HL-60/S4 treated with phorbol 12-myristate 13-acetate at 8.2 ng/mL for 4 days and 3 days (cell line): ENCODE data around the gene B3GLCT.

Experiments
- in situ Hi-C: fragments of 300-500 bp; cut with MboI; formaldehyde crosslinking; loops from 2 replicates; pipeline ENCODE4 v1.15.0; 2022; ENCODE audit warnings: low sequenced_read_pairs

The B3GLCT gene

DNA sequence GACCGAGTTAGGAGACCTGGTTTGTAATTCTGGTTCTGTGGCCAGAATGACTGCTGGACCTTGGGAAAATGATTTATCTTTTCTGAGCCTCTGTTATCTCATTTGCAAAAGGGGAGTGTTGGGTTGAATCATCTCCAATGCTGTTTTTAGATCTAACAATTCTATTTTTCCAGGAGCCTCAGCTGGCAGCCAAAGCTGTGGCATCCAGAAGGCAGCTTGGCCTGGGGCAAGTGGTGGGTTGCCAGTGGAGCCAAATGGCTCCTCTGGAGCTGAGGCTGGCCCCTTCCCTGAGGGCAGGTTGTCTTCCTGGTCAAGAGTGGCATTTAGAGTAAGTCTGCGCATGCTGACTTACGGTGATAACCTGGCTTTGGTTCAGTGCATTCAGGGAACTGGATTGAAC lies 21.3 kb downstream of the B3GLCT start:
- in situ Hi-C loops = no loop called here

DNA sequence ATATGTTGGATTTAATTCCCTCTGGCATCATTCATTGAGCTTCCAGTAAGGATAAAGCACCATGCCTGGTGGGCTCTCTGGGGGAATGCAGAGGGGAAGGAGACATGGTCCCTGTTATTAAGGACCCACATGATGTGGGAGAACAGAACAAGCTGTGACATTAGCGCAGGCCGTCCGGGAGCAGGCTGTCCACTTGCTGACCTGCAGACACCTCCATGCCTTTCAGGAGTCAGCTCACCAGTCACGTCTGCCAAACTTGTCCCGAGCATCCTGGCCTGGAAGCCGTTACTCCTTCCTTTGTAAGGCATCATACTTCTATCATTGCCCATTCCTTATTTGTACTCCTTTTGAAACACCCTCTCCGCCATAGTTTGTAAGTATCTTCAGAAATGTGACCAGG lies 23.4 kb downstream of the B3GLCT start:
- in situ Hi-C loops = no loop called here

DNA sequence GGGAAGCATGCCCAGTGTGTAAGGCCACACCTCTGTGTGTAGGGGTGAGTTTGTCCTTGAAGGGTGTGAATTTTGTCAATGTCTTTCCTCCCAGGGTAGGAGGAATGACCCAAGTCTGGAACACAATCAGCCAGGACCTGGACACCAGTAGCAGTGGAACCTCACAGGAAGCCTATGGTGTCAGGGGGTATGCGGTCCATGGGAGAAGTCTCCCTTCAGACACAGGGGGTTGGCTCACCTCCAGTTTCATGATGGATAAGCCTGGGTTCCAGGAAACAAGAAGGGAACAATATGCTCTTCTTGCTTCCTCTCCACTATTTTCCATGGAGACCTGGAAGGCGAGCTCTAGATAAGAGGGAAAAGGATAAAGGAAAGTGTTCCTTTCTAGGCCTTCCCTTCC lies 23.9 kb downstream of the B3GLCT start:
- in situ Hi-C loops = no loop called here

DNA sequence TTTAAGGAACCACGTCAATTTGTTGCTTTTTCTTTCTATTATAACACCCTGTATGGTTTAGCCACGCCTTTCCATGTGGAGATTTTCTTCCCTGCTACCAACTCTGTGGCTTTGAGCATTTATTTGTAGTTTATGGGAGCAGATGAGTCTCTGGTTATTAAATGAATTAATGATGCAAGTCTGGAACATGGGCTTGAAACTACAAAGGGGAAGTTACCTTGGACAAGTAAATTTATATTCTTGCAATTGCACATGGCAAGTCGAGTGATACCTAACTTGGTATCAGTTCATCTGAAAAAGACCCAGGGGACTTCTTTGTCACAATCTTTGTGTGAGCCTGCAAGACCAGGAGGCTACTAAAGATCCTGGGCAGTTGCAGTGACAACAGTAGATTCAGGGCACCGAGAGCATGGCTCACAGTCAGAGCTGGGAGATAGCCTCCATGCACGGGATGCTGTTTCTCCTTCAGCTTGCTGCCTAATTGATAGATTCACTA lies 24.4 kb downstream of the B3GLCT start:
- in situ Hi-C loops = no loop called here

DNA sequence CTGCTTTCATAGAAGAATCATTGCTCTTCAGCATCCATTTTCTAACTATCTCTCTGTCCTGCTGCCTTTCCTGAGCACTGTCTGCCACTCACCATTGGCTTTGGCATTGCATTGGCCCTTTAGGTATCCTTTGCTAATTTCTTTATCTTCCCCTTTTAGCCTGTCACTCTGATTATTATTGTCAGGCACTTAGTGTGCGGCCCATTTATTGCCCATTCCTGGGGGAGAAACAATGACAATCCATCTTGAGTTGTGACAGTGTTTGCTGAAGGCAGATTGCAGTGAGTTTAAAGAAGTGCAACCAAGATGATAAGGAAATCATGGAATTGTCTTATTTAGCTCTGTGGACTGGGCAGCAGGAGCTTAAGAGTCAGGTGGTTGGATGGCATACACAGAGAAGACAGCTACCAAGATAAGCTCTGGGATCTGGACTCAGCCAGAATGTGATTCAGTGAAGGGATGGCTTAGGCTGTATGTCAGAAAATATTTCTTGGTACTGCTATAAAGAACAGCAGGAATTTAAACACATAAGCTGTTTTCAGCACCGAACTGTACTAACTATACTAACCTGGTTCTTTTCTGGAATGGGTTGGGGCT lies 25.3 kb downstream of the B3GLCT start:
- in situ Hi-C loops = no loop called here

DNA sequence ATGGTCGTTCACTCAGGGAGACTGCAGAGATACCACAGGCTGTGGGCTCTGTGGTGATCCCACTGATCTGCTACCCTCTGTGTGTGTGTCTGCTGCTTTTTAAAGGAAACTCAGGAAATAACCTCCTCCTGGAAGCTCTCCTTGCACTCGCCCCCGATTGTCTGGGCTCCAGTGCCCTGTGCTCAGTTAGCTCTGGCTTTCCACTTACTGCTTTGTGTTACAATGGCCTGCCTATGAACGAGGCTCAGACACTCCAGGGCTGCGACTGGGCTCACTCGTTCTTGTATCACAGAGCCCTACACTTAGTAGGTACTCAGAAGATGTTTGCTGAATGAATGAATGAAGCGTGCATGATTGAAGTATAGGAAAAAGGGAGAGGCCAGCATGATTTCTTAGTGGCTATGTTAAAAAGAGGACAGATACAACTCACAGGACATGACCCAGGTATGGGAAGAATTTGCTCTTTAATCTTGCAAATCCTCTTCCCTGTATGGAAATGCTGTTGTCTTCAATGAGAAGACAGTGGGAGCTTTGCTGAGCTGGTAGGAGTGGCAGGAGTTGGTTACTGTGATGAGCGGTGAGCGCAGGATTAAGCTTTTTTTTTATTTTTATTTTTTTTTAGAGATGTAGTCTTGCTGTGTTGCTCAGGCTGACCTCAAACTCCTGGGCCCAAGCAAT lies 26.4 kb downstream of the B3GLCT start:
- in situ Hi-C loops = no loop called here

DNA sequence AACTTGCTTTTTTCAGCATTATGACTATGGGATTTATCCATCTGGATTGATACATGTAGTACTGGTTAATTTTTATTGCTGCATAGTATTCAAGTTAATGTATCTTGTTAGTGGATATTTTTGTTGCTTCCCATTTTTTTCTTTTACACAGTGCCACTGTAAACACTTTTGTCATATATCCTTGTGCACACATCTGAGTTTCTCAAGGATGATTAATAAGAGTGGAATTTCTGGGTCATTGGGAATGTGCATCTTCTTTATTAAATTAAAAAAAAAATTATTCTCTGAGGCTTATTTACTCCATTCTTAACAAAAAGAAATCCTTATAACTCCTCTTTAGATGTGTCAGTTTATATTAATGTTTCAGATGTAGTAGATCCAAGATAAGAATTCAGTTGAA lies 27.3 kb downstream of the B3GLCT start:
- in situ Hi-C loops = no loop called here

DNA sequence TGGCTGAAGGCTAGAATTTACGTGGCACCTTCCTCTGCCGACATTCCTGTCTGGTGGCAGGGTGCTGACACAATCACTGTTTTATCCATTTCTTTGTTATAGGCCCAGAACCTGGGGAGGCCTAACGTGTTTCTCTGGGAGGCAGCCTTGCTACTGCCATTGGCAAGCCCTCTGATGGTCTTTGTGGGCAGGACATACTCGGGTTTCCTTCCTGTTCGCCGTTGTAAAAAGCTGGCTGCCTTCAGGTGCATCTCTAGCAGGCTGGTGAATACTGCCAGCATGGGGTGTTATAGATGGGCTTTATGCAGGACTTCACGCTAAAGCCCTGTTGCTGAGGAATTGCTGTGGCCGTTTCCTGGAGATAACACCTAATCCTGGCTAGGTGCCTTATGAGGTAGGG lies 28.1 kb downstream of the B3GLCT start:
- in situ Hi-C loops = no loop called here

DNA sequence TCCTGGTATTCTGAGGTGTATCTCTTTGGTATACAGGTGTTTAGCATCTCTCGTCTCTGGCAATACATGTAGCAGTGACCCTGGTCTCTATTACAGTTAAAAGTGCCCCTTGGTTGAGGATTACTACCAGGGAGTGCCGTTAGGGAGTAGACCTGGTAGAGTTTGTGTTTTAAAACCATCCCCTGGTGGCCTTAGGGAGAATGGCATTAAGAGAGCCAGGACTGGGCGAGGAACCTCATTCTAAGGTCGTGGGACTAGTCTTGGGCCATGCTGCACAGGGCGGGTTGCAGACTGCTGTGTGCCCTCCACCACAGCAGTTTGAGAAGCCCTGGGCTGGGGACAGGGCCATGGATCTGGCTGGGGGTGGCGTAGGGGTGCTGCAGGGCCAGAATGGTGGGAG lies 35.0 kb downstream of the B3GLCT start:
- in situ Hi-C loops = no loop called here

DNA sequence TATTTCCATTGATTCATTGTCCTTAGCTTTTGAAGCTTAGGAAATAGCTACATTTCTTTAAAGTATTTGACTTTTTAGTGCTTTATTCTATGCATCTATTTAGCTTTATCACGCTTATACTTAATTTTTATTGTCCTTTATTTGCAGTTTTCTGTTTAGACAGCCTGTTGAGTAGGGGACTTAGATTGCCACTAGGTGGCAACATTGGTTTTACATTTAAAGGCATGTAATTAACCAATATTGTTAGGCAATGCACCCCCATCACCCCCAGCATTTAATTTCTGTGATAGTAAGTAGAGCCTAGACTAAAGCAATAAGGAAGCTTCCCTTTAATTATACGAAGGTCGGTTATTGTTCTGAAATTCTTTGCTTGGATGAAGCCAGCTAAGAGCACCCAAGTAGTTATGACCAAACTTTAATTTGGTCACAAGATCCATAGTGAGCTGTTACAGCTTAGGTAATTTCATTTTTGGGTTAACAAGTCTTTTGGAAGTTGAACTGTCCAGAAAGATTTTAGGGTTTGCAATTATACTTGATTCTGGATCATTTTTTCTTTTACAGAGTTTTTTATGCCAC lies 36.5 kb downstream of the B3GLCT start:
- in situ Hi-C loops = no loop called here

DNA sequence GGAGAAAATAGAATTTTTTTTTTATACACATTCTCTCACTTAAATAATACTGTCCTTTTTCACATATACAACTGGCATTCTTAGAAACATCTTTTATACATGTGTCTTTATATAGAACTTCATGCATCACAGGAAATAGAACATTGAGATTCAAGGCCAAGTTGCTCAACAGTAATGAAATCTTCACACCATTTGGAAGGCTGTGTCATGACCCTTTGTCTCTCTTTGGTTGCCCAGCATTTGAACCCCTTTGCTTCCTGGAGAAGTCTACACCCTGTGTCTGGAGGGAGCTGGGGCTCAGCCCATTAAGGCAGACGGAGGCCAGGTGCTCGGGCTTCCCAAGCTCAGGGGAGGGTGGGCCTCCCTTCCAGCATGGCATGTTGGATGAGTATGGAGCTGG lies 41.1 kb downstream of the B3GLCT start:
- in situ Hi-C loops = no loop called here

DNA sequence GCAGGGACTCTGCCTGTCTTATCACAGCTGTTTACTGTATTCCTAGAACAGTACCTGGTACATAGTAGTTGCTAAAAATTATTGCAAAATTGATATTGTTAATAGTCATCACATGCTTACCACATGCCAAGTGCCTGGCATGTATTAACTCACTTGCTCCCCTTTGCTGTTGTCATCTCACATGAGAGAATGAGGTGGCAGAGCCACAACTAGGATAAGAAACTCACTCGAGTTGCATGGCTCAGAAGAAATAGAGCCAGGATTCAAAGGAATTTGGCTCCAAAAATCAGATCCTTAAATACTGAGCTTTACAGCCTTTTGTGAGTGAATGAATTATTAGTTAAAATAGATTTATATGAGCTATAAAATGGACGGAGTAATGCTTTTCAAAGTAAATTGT lies 42.6 kb downstream of the B3GLCT start:
- in situ Hi-C loops = no loop called here

DNA sequence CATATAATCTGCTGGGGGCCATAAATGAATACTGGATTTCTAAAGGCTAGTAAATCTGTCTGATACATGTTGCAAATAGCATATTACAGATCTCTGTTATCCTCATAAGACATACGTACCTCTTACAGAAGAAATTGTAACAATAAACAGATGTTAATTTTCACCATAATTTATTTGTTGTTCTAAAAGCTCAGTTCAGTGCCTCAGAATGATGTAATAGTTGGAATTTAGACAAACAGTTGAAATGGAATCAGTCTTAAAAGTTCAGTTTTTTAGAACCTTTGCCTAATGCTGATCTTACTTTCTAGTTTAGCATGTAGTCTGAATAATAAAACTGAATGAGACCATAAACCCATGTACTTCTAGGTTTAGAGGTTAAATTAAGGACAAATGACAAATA lies 43.1 kb downstream of the B3GLCT start:
- in situ Hi-C loops = no loop called here

DNA sequence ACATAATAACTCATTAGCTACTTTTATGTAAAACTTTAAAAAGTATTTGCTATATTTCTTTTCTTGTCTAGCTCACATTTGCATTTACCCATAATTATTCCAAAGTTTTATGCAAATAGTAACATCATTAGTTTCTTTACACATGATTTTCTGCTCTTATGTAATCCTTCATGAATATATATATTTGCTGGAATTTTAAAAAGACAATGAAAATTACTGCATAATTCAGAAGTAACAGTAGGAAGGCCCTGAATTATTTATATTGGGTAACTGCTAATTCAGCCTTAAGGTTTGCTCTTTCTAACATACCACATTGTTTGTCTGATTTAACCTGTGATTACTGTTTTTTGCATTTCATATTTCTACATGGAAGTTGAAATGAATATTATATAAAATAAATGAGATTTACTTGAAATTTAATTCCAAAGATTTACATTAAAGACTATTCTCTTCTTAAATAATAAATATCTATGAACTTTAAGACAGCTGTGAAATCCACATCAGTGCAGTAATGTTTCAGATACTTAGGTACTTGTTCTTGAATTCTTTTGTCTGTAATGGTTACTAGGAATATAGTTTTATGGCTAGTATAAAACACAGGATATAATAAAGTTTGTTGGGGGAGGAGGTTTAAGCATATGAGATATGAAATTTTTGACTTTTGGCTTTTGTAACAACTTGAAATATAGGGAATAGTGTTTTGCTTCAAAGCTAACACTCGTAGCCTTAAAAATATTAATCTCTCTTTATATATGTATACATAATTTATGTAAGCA lies 46.0 kb downstream of the B3GLCT start:
- in situ Hi-C loops = no loop called here

DNA sequence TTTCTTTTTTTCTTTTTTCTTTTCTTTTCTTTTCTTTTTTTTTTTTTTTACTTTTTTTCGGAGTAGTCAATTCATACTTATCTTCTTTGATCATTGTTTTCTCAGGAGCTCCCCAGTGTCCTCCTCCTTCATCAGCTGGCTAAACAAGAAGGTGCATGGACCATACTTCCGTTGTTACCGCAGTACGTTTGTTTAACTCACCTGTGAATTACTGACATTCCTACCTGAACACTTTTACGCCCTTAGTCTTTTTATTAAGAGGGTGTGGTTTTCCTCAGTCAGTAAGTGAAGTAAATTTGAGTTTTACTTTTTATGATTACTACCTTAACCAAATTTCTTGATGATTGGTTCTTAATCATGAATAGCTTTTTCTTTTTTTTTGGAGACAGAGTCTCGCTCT lies 47.1 kb downstream of the B3GLCT start:
- in situ Hi-C loops = no loop called here

DNA sequence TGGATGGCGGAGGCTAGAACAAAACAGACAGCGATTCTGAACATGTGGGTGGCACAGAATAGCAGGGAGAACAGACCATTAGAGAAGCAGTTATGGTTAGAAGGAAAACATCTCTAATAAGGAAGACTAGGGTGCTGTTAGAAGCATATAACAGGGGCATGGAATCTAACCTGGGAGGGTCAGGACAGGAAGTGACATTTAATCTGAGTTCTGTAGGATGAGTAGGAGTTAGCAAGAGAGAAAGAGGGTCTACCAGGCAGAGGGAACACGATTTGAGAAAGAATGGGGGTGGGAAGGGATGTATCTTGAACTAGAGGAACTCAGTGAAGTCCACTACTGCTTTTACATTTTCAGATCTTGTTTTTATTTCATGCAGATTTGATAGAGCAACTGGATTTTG lies 48.6 kb downstream of the B3GLCT start:
- in situ Hi-C loops = no loop called here

DNA sequence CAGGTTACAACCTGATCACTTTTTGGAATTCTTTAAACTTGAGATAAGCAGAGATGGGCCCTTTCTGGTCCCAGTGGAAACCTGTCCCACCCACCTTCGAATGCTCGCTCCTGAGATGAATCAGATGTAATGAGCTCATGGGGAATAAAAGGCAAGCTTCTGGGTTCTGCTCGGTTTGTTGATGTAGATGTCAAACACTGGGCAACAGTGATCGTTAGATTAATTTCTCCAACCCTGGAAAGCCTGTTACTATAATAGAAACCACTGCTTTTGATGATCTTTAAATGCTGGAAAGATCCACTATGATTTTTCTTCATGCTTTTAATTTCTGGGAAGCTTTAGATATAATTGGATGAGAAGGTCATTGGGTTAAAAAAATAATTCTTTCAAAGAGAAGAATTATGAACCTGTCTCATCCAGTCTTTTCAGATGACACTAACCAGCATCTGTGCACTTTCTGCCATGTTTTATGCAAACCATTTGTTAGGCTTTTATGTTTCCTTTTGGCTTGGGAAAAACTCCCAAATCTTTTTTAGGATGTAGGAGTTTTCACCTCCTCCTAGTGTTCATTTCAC lies 49.3 kb downstream of the B3GLCT start:
- in situ Hi-C loops = no loop called here

DNA sequence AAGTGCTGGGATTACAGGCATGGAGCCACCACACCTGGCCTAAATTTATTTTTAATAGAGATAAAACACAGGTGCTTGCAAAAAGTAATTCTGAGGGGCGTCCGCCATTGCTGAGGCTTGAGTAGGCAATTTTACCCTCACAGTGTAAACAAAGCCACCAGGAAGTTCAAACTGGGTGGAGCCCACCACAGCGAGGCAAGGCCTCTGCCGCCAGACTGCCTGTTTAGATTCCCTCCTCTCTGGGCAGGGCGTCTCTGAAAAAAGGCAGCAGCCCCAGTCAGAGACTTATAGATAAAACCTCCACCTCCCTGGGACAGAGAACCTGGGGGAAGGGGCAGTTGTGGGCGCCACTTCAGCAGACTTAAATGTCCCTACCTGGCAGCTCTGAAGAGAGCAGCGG lies 50.7 kb downstream of the B3GLCT start:
- in situ Hi-C loops = no loop called here

DNA sequence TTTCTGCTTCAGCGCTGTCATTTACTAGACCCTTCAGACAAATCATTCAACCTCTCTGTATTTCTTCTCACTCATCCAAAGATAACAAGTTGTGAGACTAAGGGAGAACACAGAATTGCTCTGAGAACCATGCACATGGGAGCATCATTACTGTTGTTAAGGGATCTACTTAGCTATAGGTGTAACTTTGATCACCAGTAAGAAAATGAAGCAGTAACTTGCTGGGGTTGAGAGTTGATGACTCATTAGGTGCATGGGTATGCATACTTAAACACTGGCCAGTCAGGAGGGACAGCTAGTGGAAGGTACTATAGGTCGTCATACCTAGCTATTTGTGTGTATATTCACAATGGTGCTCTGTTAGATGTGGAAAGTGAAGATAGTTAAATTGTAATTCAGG lies 61.5 kb downstream of the B3GLCT start:
- in situ Hi-C loops = no loop called here

DNA sequence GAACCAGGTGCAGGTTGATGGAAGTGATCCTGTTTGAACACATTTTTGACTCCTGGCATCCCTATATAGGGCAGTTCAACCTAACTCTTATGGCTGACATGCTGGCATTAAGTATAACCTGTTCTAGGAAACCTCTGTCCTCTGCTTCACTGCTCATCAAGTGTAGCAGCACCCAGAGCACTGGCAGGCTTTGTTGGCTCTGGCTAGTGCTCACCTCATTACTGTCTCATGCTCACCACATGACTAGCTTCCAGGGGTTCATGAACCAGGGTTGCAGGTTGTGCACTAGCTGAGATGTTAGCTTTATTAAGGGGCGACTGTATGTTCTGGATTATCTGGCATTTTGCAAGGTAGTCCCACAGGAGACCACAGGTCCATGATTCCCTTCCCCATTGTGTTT lies 63.6 kb downstream of the B3GLCT start:
- in situ Hi-C loops = no loop called here

DNA sequence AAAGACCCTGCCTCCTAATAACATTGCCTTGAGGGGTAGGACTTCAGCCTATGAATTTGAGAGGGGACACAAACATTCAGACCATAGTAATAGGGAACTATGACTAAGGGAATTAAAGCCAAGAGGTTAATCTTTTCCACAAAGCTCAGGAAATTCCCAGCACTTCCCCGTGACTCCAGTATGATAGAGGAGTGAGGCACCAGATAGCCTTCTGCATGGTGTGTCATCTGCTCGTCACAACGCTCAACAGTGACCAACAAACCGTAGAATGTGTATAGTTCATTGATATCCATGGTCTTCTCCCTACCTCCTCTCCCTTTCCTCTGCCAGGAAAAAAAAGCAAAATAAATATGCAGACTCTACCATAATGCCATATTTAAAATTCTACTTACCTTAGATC lies 64.4 kb downstream of the B3GLCT start:
- in situ Hi-C loops = no loop called here
